Ovary (tissue), 3 donors: ENCODE results near the gene AK3.

Experiments used
- EP300 ChIP-seq: sonication (generic); formaldehyde crosslinking; IDR thresholded peaks from one replicate; pipeline ENCODE4 v1.6.1; 2017; ENCODE audit warnings: antibody characterized with exemption
- POLR2A ChIP-seq: fragments of 450-650 bp; IDR thresholded peaks from one replicate; pipeline ENCODE4 v1.6.1; 2017; ENCODE audit warnings: antibody characterized with exemption, mild to moderate bottlenecking, moderate library complexity
- TF ChIP-seq, protein P1 (sequence below), 3 donors: fragments of 450-650 bp in 2 of 3; fragments of 200-600 bp in 1 of 3; IDR thresholded peaks; one replicate each; pipeline versions ENCODE4 v1.5.1 to v1.8.0; 2016 to 2022; ENCODE audit warnings: antibody characterized with exemption in 3 of 3, mild to moderate bottlenecking in 1 of 3
- donor health status: DM: no; HTN: no; CAD: no.

DNA sequence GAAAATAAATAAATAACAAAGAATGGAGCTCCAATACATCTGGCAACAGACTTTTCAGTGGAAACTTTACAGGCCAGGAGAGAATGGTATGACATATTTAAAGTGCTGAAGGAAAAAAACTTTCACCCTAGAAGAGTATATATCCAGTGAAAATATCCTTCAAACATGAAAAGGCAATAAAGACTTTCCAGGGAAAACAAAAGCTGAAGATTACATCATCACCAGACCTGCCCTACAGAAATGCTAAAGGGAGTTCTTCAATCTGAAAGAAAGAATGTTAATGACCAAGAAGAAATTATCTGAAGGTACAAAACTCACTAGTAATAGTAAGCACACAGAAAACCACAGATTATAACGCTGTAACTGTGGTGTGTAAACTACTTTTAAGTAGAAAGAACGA is 43.4 kb upstream of the AK3 start:
- TF ChIP-seq, protein P1, sequence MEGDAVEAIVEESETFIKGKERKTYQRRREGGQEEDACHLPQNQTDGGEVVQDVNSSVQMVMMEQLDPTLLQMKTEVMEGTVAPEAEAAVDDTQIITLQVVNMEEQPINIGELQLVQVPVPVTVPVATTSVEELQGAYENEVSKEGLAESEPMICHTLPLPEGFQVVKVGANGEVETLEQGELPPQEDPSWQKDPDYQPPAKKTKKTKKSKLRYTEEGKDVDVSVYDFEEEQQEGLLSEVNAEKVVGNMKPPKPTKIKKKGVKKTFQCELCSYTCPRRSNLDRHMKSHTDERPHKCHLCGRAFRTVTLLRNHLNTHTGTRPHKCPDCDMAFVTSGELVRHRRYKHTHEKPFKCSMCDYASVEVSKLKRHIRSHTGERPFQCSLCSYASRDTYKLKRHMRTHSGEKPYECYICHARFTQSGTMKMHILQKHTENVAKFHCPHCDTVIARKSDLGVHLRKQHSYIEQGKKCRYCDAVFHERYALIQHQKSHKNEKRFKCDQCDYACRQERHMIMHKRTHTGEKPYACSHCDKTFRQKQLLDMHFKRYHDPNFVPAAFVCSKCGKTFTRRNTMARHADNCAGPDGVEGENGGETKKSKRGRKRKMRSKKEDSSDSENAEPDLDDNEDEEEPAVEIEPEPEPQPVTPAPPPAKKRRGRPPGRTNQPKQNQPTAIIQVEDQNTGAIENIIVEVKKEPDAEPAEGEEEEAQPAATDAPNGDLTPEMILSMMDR (IDR thresholded peaks at IDR 0.05), result no peak
- no peak for TF ChIP-seq POLR2A
- TF ChIP-seq EP300, result no peak
